GM12878 (cell line): Measurements from ENCODE around the gene CACNB3. TPM values are rescaled to one million over a fixed set of nuclear protein-coding genes. Genes with fewer than 3 reads are reported as not detected.

Experiments used
- ATAC-seq: fragments of 200-7000 bp; cut with Tn5 transposase; 3 replicates; pipeline ENCODE4 v1.9.1; 2020; ENCODE audit warnings: mild to moderate bottlenecking, moderate library complexity
- BruUV-seq: library from RNA; stranded (reverse); fragments of 400-500 nt; replicated peaks from 2 replicates; lab custom pipeline; 2021; lab: Mats Ljungman, UMichigan
- CTCF ChIA-PET: fragments of 300-600 bp; sonication (Branson Sonifier 250); formaldehyde crosslinking; extraction: SDS; loops from one replicate; lab custom pipeline; 2021; ENCODE audit warnings: inconsistent platforms; lab: Yijun Ruan, JAX
- POLR2A ChIA-PET: fragments of 350-600 bp; formaldehyde crosslinking; extraction: SDS; loops from one replicate; lab custom pipeline; 2021; ENCODE audit warnings: inconsistent platforms; lab: Charles Lee
- RAD21 ChIA-PET: fragments of 300-600 bp; sonication (Branson Sonifier 250); formaldehyde crosslinking; loops from one replicate; lab custom pipeline; 2023; ENCODE audit warnings: antibody characterized with exemption; ENCODE audit not compliant: unreplicated experiment; lab: Charles Lee
- SMC1A ChIA-PET: fragments of 300-600 bp; sonication (Branson Sonifier 250); formaldehyde crosslinking; loops from one replicate; lab custom pipeline; 2023; ENCODE audit not compliant: unreplicated experiment, uncharacterized antibody; lab: Charles Lee
- DNase-seq: peaks from one replicate; pipeline ENCODE4 v3.0.0-alpha.2; 2011; ENCODE audit warnings: low read depth, low spot score
- FAIRE-seq: peaks from 3 replicates; lab custom pipeline; 2011; peaks lifted over from hg19 to GRCh38; lab: Jason Lieb, UNC
- H2AFZ ChIP-seq: 2 replicates; pipeline ENCODE4 v1.6.0; 2011; ENCODE audit warnings: low read depth, low read length, control low read depth; ENCODE audit not compliant: control insufficient read depth
- H3K27ac ChIP-seq: 2 replicates; pipeline ENCODE4 v1.5.1; 2011; ENCODE audit warnings: control low read depth; ENCODE audit not compliant: control insufficient read depth, insufficient read depth
- H3K27me3 ChIP-seq, 2 experiments: replicated peaks in 1 of 2; 2 replicates each; pipeline versions ENCODE4 v1.6.0 to v1.6.1; 2011; ENCODE audit warnings: low read length in 1 of 2; ENCODE audit not compliant: control insufficient read depth in 2 of 2, insufficient read depth in 2 of 2
- H3K36me3 ChIP-seq, 2 experiments: 2 replicates each; pipeline ENCODE4 v1.5.1; 2011; ENCODE audit warnings: low read length in 1 of 2; ENCODE audit not compliant: control insufficient read depth in 2 of 2, insufficient read depth in 2 of 2
- H3K4me1 ChIP-seq: 2 replicates; pipeline ENCODE4 v1.6.1; 2011; ENCODE audit warnings: mild to moderate bottlenecking, low read length, moderate library complexity, mixed read lengths; ENCODE audit not compliant: control insufficient read depth, insufficient read depth
- H3K4me2 ChIP-seq: 2 replicates; pipeline ENCODE4 v1.6.0; 2011; ENCODE audit warnings: control low read depth; ENCODE audit not compliant: control insufficient read depth, insufficient read depth
- H3K4me3 ChIP-seq: fragments of 200-600 bp; sonication (generic); 2 replicates; pipeline ENCODE4 v1.5.1; 2016
- H3K79me2 ChIP-seq: 2 replicates; pipeline ENCODE4 v1.6.0; 2011; ENCODE audit warnings: low read length; ENCODE audit not compliant: control insufficient read depth, insufficient read depth
- H3K9ac ChIP-seq: 2 replicates; pipeline ENCODE4 v1.8.0; 2011; ENCODE audit warnings: low read length, control low read depth, mixed read lengths; ENCODE audit not compliant: control insufficient read depth, insufficient read depth
- H3K9me3 ChIP-seq: replicated peaks from 3 replicates; pipeline ENCODE4 v1.5.1; 2011; ENCODE audit warnings: mild to moderate bottlenecking, low read length; ENCODE audit not compliant: control insufficient read depth, insufficient read depth
- H4K20me1 ChIP-seq: 2 replicates; pipeline ENCODE4 v1.6.0; 2011; ENCODE audit not compliant: control insufficient read depth, insufficient read depth
- BHLHE40 ChIP-seq, 2 experiments: fragments of 450-650 bp in 1 of 2; IDR thresholded peaks; 2 replicates each; pipeline ENCODE4 v1.6.1; 2011 to 2017; ENCODE audit warnings: low read depth in 2 of 2, borderline replicate concordance in 1 of 2, improper control_type of control experiment in 1 of 2, low read length in 1 of 2, mild to moderate bottlenecking in 1 of 2
- CBFB ChIP-seq: IDR thresholded peaks from 2 replicates; pipeline ENCODE4 v1.6.1; 2016; ENCODE audit warnings: antibody characterized with exemption, low read depth
- CEBPB ChIP-seq, 2 experiments: fragments of 150-350 bp in 1 of 2; IDR thresholded peaks; 2 replicates each; pipeline ENCODE4 v1.6.1; 2012 to 2014; ENCODE audit warnings: low read depth in 2 of 2, low read length in 2 of 2, borderline replicate concordance in 1 of 2, inconsistent platforms in 1 of 2
- HDAC2 ChIP-seq: fragments of 200-600 bp; sonication (generic); IDR thresholded peaks from 2 replicates; pipeline ENCODE4 v1.6.1; 2017
- HDAC6 ChIP-seq: fragments of 200-600 bp; sonication (generic); IDR thresholded peaks from one replicate; pipeline ENCODE4 v1.8.0; 2017; ENCODE audit warnings: antibody characterized with exemption; ENCODE audit not compliant: unreplicated experiment
- IKZF1 ChIP-seq: fragments of 450-650 bp; conservative IDR thresholded peaks from 2 replicates; pipeline ENCODE4 v1.6.1; 2017; ENCODE audit warnings: antibody characterized with exemption, mild to moderate bottlenecking
- RAD21 ChIP-seq: IDR thresholded peaks from 2 replicates; pipeline ENCODE4 v1.6.1; 2011; ENCODE audit warnings: mild to moderate bottlenecking, low read depth, low read length, moderate library complexity; ENCODE audit not compliant: insufficient read depth
- SREBF1 ChIP-seq: IDR thresholded peaks from 2 replicates; pipeline ENCODE4 v1.6.1; 2012; ENCODE audit warnings: mild to moderate bottlenecking, low read length
- STAT3 ChIP-seq: IDR thresholded peaks from 2 replicates; pipeline ENCODE4 v1.6.1; 2011; ENCODE audit warnings: low read depth, low read length, improper control_type of control experiment
- SUPT20H ChIP-seq: IDR thresholded peaks from 2 replicates; pipeline ENCODE4 v1.6.1; 2011; ENCODE audit warnings: low read depth, mild to moderate bottlenecking, low read length, moderate library complexity, borderline replicate concordance; ENCODE audit not compliant: control insufficient read depth
- USF1 ChIP-seq: IDR thresholded peaks from 2 replicates; pipeline ENCODE4 v1.6.1; 2011; ENCODE audit warnings: borderline replicate concordance, low read depth, mild to moderate bottlenecking, moderate library complexity, mixed read lengths, low read length; ENCODE audit not compliant: insufficient read depth; ENCODE audit errors: extremely low read length
- ZNF217 ChIP-seq: fragments of 450-650 bp; IDR thresholded peaks from 2 replicates; pipeline ENCODE4 v1.6.1; 2017; ENCODE audit warnings: antibody characterized with exemption, mild to moderate bottlenecking
- ZNF24 ChIP-seq: fragments of 450-650 bp; IDR thresholded peaks from 2 replicates; pipeline ENCODE4 v1.6.1; 2017; ENCODE audit warnings: antibody characterized with exemption, mild to moderate bottlenecking
- WGBS: methylation state at CpG from one replicate; pipeline ENCODE4 v1.1.6; 2016; ENCODE audit warnings: low lambda C conversion rate; ENCODE audit not compliant: insufficient replicate concordance, insufficient coverage; ENCODE audit errors: missing lambda C conversion rate; 5-methylcytosine and 5-hydroxymethylcytosine counted together
- in situ Hi-C: fragments of 300-500 bp; cut with MboI; formaldehyde crosslinking; loops from 9 replicates; pipeline ENCODE4 v1.14.3; 2018; ENCODE audit warnings: mixed read lengths
- intact Hi-C: fragments of 100-400 bp; cut with micrococcal nuclease; formaldehyde crosslinking; loops from one replicate; pipeline ENCODE4 v1.14.2; 2022; ENCODE audit not compliant: unreplicated experiment
- polyA plus RNA-seq, 11 experiments: library from polyadenylated mRNA; depleted of rRNA in 4 of 11; unstranded in 6 of 11; stranded (reverse) in 5 of 11; fragments of >200 nt; fragmentation: Nextera tagmentation in 4 of 11; fragmentation: Illumina TruSeq in 1 of 11; extraction: Ambion mirVana in 4 of 11; extraction: Trizol in 1 of 11; gene quantifications; 1 replicate in 1 of 11; 2 replicates in 10 of 11; pipeline versions ENCODE4 v1.2.1 to v1.2.3, GENCODE V29; 2011 to 2016; ENCODE audit warnings: inconsistent platforms in 2 of 11, missing spikeins in 2 of 11, low read depth in 1 of 11
- total RNA-seq, 4 experiments: library from RNA; depleted of rRNA in 3 of 4; stranded (reverse); fragments of >200 nt in 3 of 4; fragmentation: Illumina TruSeq in 1 of 4; extraction: Trizol in 1 of 4; gene quantifications; 2 replicates each; pipeline versions ENCODE4 v1.2.1 to v1.2.3, GENCODE V29; 2013 to 2021
- TF ChIP-seq, protein P1 (sequence below): fragments of 450-650 bp; IDR thresholded peaks from 2 replicates; pipeline ENCODE4 v1.6.1; 2017; ENCODE audit warnings: mild to moderate bottlenecking, low read depth, inconsistent platforms; ENCODE audit not compliant: poor library complexity, severe bottlenecking
- TF ChIP-seq, protein P2 (sequence below): IDR thresholded peaks from 2 replicates; pipeline ENCODE4 v1.6.1; 2012; ENCODE audit warnings: improper control_type of control experiment, low read depth, low read length; ENCODE audit not compliant: insufficient replicate concordance

Gene CACNB3
- total and polyA plus RNA-seq, 10 of the 15 experiments (the other 5 are each of a cell fraction or from before 2014, with no cell fraction given), result 0.78 to 5.0 (median 1.7) TPM

DNA sequence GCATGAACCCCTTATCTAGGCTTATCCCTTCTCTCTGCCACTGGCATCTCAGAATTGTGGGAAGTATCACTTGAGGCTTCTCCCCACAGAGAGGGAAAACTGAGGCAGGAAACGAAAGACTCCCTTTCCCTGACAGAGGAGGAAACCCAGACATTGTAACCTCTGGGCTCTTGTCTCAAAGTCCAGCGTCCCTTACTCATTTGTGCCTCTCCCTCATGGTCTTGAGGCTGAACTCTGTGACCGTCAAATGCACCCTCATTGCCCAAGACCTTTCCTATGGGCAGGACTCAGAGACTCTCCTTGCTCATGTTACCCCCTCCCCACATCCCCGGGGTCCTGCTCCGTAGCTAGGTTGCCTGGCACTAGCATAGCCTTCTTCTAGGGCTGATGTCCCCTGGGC, 3.8 kb downstream of the CACNB3 start (continued):
- no peak for TF ChIP-seq USF1
- no peak for TF ChIP-seq HDAC6
- TF ChIP-seq SUPT20H, result no peak
- no peak for TF ChIP-seq SREBF1
- TF ChIP-seq ZNF217, result no peak
- no peak for TF ChIP-seq RAD21
- TF ChIP-seq, protein P1, sequence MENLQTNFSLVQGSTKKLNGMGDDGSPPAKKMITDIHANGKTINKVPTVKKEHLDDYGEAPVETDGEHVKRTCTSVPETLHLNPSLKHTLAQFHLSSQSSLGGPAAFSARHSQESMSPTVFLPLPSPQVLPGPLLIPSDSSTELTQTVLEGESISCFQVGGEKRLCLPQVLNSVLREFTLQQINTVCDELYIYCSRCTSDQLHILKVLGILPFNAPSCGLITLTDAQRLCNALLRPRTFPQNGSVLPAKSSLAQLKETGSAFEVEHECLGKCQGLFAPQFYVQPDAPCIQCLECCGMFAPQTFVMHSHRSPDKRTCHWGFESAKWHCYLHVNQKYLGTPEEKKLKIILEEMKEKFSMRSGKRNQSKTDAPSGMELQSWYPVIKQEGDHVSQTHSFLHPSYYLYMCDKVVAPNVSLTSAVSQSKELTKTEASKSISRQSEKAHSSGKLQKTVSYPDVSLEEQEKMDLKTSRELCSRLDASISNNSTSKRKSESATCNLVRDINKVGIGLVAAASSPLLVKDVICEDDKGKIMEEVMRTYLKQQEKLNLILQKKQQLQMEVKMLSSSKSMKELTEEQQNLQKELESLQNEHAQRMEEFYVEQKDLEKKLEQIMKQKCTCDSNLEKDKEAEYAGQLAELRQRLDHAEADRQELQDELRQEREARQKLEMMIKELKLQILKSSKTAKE, result no peak
- TF ChIP-seq CBFB, result no peak
- TF ChIP-seq BHLHE40 (IDR thresholded peaks at IDR 0.05; ENCODE audit: borderline replicate concordance in 1 of 2, low read depth in 2 of 2, low read length in 1 of 2), result no peak
- TF ChIP-seq CEBPB (IDR thresholded peaks at IDR 0.05; ENCODE audit: borderline replicate concordance in 1 of 2, low read depth in 2 of 2, low read length in 2 of 2), result no peak

DNA sequence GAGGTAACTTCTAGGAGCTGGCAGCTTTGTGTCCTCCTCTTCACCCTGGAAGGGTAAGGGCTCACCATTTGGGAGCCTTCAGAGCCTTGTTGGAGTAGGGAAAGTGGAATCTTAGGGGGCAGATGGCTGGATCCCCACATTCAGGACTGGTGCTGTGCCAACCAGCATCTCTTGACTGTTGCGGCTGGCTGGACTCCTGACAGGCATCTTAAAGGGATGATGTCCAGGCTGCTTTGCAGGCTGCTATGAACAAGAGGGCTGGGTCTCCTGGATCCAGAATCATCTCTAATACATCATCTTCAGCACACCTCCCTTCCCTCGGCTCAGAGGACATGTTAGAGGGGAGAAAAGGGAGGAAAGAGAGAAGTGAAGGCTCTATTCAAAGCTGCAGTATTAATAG, 4.4 kb downstream of the CACNB3 start:
- WGBS, result 47% methylated on average over 2 of the region's 2 CpGs
- Histone ChIP-seq H3K9ac (no peak overlapping the region), H3K4me1 (peaks cover 4% of the 10 kb centered on the region; the same call in 1 of the 2 replicates), H3K36me3 (no peaks in the 10 kb centered on the region), H3K79me2 (no peaks in the 10 kb centered on the region), H3K27ac (no peak overlapping the region), H2AFZ (no peak overlapping the region), H3K9me3 (no peaks in the 10 kb centered on the region), H4K20me1 (no peaks in the 10 kb centered on the region), H3K27me3 (peaks cover 2% of the 10 kb centered on the region in 2 experiments; a peak in 3 of 4 replicates), H3K4me2 (no peak overlapping the region), H3K4me3 (no peak overlapping the region)
- CTCF ChIA-PET, result interaction anchor here (0.6 to 4.2 kb wide), 3 partner anchors 8 to 82 kb away, joined by 3 to 26 read pairs (median 6); a partner anchor contains a TSS
- RAD21 ChIA-PET, result no interaction called here
- intact Hi-C loops, result no loop called here
- FAIRE-seq (no peak), DNase-seq (no peak), ATAC-seq (no peak)
- SMC1A ChIA-PET, result no interaction called here
- BruUV-seq, result no TSS peak
- TF ChIP-seq STAT3 (no peak), ZNF24 (no peak), IKZF1 (no peak), HDAC2 (no peak)
- TF ChIP-seq, protein P2, sequence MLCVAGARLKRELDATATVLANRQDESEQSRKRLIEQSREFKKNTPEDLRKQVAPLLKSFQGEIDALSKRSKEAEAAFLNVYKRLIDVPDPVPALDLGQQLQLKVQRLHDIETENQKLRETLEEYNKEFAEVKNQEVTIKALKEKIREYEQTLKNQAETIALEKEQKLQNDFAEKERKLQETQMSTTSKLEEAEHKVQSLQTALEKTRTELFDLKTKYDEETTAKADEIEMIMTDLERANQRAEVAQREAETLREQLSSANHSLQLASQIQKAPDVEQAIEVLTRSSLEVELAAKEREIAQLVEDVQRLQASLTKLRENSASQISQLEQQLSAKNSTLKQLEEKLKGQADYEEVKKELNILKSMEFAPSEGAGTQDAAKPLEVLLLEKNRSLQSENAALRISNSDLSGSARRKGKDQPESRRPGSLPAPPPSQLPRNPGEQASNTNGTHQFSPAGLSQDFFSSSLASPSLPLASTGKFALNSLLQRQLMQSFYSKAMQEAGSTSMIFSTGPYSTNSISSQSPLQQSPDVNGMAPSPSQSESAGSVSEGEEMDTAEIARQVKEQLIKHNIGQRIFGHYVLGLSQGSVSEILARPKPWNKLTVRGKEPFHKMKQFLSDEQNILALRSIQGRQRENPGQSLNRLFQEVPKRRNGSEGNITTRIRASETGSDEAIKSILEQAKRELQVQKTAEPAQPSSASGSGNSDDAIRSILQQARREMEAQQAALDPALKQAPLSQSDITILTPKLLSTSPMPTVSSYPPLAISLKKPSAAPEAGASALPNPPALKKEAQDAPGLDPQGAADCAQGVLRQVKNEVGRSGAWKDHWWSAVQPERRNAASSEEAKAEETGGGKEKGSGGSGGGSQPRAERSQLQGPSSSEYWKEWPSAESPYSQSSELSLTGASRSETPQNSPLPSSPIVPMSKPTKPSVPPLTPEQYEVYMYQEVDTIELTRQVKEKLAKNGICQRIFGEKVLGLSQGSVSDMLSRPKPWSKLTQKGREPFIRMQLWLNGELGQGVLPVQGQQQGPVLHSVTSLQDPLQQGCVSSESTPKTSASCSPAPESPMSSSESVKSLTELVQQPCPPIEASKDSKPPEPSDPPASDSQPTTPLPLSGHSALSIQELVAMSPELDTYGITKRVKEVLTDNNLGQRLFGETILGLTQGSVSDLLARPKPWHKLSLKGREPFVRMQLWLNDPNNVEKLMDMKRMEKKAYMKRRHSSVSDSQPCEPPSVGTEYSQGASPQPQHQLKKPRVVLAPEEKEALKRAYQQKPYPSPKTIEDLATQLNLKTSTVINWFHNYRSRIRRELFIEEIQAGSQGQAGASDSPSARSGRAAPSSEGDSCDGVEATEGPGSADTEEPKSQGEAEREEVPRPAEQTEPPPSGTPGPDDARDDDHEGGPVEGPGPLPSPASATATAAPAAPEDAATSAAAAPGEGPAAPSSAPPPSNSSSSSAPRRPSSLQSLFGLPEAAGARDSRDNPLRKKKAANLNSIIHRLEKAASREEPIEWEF, result no peak
- in situ Hi-C loops, result no loop called here
- POLR2A ChIA-PET, result no interaction called here
